Adrenal gland (tissue), 12 donors: ENCODE data around the gene CCDC186. TPM values are rescaled to one million over a fixed set of nuclear protein-coding genes. Genes with fewer than 3 reads are reported as not detected.

Experiments
- DNase-seq, 7 donors: peaks; one replicate each; pipeline ENCODE4 v3.0.0-alpha.2; 2019 to 2020
- H3K27ac ChIP-seq, 5 donors: fragments of 200-600 bp; sonication (generic) in 4 of 5; 1 replicate in 3 of 5; 2 replicates in 2 of 5; pipeline versions ENCODE4 v1.5.1 to v1.8.0; 2016 to 2020; ENCODE audit warnings: mild to moderate bottlenecking in 1 of 5
- H3K27me3 ChIP-seq: fragments of 200-600 bp; 2 replicates; pipeline ENCODE4 v1.8.0; 2021
- H3K36me3 ChIP-seq, 2 donors: fragments of 200-600 bp; replicated peaks in 1 of 2; 1 replicate in 1 of 2; 2 replicates in 1 of 2; pipeline versions ENCODE4 v1.5.1 to v1.8.0; 2018 to 2022
- H3K4me1 ChIP-seq, 2 donors: fragments of 200-600 bp; replicated peaks in 1 of 2; 1 replicate in 1 of 2; 2 replicates in 1 of 2; pipeline versions ENCODE4 v1.5.1 to v1.8.0; 2018 to 2021
- H3K4me3 ChIP-seq, 4 donors: fragments of 200-600 bp; sonication (generic) in 3 of 4; one replicate each; pipeline ENCODE4 v1.5.1; 2016 to 2018
- H3K9me3 ChIP-seq, 3 donors: fragments of 200-600 bp; sonication (generic) in 1 of 3; replicated peaks in 1 of 3; 1 replicate in 2 of 3; 2 replicates in 1 of 3; pipeline versions ENCODE4 v1.5.1 to v1.8.0; 2016 to 2021
- CTCF ChIP-seq, 6 experiments: fragments of 450-650 bp in 4 of 6; fragments of 200-600 bp in 2 of 6; sonication (generic) in 1 of 6; IDR thresholded peaks; 1 replicate in 5 of 6; 2 replicates in 1 of 6; pipeline versions ENCODE4 v1.5.1 to v1.8.0; 2016 to 2021; ENCODE audit warnings: antibody characterized with exemption in 6 of 6, mild to moderate bottlenecking in 2 of 6, moderate library complexity in 1 of 6
- POLR2A ChIP-seq, 2 donors: fragments of 450-650 bp; IDR thresholded peaks; one replicate each; pipeline ENCODE4 v1.6.1; 2017; ENCODE audit warnings: antibody characterized with exemption in 2 of 2, mild to moderate bottlenecking in 2 of 2, moderate library complexity in 1 of 2
- WGBS, 4 donors: extraction: QIAGEN DNeasy Blood & Tissue Kit in 2 of 4; methylation state at CpG; one replicate each; pipeline versions ENCODE4 v1.1.5 to v1.1.7; 2013 to 2017; 5-methylcytosine and 5-hydroxymethylcytosine counted together
- intact Hi-C, 2 donors: fragments of 100-400 bp; cut with DNase I; formaldehyde crosslinking; loops; one replicate each; pipeline versions ENCODE4 v1.14.1 to v1.15.0; 2022 to 2023
- polyA plus RNA-seq, 3 donors: library from polyadenylated mRNA; stranded (reverse); fragments of 200-250 nt in 2 of 3; fragments of 350-450 nt in 1 of 3; fragmentation: Illumina TruSeq in 1 of 3; extraction: RNeasy Lipid Tissue Mini Kit (QIAGEN cat#74804) in 1 of 3; gene quantifications; one replicate each; pipeline ENCODE4 v1.2.3, GENCODE V29; 2013 to 2014
- total RNA-seq, 9 donors: library from RNA; depleted of rRNA in 4 of 9; stranded (reverse); fragments of >200 nt in 4 of 9; fragments of 120-200 nt in 1 of 9; fragmentation: NEBNext Ultra II Directional in 1 of 9; extraction: Animal tissue kit (Norgen Biotek cat#: 25700) in 1 of 9; gene quantifications; one replicate each; pipeline versions ENCODE4 v1.1.0 to v1.2.4, GENCODE V29; 2013 to 2023
- donor health status: healthy with polysubstance abuse.
- donor health status: Bipolar disorder and iron deficiency.
- donor health status: DM: yes; HTN: yes; CAD: no.
- donor health status: DM: no; HTN: no; CAD: no.
- donor health status: DM: no; HTN: no; CAD: no.
- donor health status: DM: yes; HTN: yes; CAD: no.

CCDC186 gene
- total and polyA plus RNA-seq, 12 donors: 1.9 to 20.1 (median 16.8) TPM

- Histone ChIP-seq H3K4me3 (no peak overlapping the region), H3K4me1 (no peaks in the 10 kb centered on the region), H3K36me3 (no peaks in the 10 kb centered on the region), H3K27ac (no peak overlapping the region), H3K27me3 (no peaks in the 10 kb centered on the region), H3K9me3 (no peaks in the 10 kb centered on the region)
- WGBS, 4 donors: 78 to 83% (median 80%) methylated on average over 5 of the region's 5 CpGs
- no peak for DNase-seq
- no peak for TF ChIP-seq CTCF (IDR thresholded peaks at IDR 0.05)
- TF ChIP-seq POLR2A (IDR thresholded peaks at IDR 0.05): no peak
- intact Hi-C loops: no loop called here
These were observed 94.6 kb downstream of the CCDC186 start for GRCh38 chr10:114079421-114079820.

- no peak overlapping the region for H3K4me3 ChIP-seq
- no peaks in the 10 kb centered on the region for H3K27me3 ChIP-seq
These were observed 95.7 kb downstream of the CCDC186 start for GRCh38 chr10:114078346-114078745.

GRCh38 chr10:114077815-114078219 is 96.2 kb downstream of the CCDC186 start:
- TF ChIP-seq POLR2A (IDR thresholded peaks at IDR 0.05): no peak
- TF ChIP-seq CTCF (IDR thresholded peaks at IDR 0.05): no peak
- WGBS, 4 donors: 69 to 77% (median 74%) methylated on average over 9 of the region's 9 CpGs
- Histone ChIP-seq H3K4me3 (no peak overlapping the region), H3K4me1 (no peaks in the 10 kb centered on the region), H3K27ac (no peak overlapping the region), H3K27me3 (no peaks in the 10 kb centered on the region), H3K9me3 (no peaks in the 10 kb centered on the region), H3K36me3 (no peaks in the 10 kb centered on the region)
- DNase-seq: no peak
- intact Hi-C loops: no loop called here

More at GRCh38 chr10:114078346-114078745, 95.7 kb downstream of the CCDC186 start:
- 71 to 77% (median 75%) methylated on average over 6 of the region's 6 CpGs for WGBS, 4 donors
- Histone ChIP-seq H3K9me3 (no peaks in the 10 kb centered on the region), H3K27ac (no peak overlapping the region), H3K4me1 (no peaks in the 10 kb centered on the region), H3K36me3 (no peaks in the 10 kb centered on the region)
- TF ChIP-seq POLR2A (IDR thresholded peaks at IDR 0.05) (no peak), CTCF (IDR thresholded peaks at IDR 0.05) (no peak)
- intact Hi-C loops: no loop called here
- no peak for DNase-seq

- TF ChIP-seq CTCF (IDR thresholded peaks at IDR 0.05): no peak
- TF ChIP-seq POLR2A (IDR thresholded peaks at IDR 0.05): no peak
- intact Hi-C loops: no loop called here
- H3K4me3 ChIP-seq: no peak overlapping the region
- no peaks in the 10 kb centered on the region for H3K27me3 ChIP-seq
- no peak for DNase-seq
- H3K27ac ChIP-seq: no peak overlapping the region
- WGBS, 4 donors: 58 to 76% (median 63%) methylated on average over 1 of the region's 1 CpG
- no peaks in the 10 kb centered on the region for H3K9me3 ChIP-seq
- H3K4me1 ChIP-seq: no peaks in the 10 kb centered on the region
- no peaks in the 10 kb centered on the region for H3K36me3 ChIP-seq
These were observed 96.7 kb downstream of the CCDC186 start for GRCh38 chr10:114077347-114077746.
